GDM1 (cell line): ENCODE results near the gene USP5.

Experiments used
- DNase-seq: peaks from one replicate; lab custom pipeline; 2025; lab: John Stamatoyannopoulos, UW

USP5 gene

DNA sequence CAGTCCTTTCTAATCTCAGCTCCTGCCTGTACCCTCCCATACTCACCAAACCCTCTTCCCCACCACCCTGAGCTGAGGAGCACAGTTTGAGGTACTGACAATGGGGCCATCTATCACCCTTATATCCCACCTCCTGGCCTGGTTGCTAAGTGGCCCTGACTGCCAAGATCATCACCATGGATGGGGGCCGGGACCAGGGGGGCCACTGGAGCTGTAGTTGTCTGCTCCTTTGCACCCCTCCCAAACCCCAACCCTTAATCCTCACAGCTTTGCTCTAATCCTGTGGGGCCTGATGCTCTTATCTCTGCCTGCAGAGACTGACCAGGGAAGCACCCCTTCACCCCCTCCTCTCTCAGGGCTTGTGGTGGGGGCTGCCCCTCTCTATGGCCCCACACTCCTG is 11.6 kb upstream of the USP5 start:
- no peak for DNase-seq

- no peak for DNase-seq
Measured at GRCh38 chr12:6840761-6841515, 11.0 kb upstream of the USP5 start, which contains the start of gene GNB3. TSS of gene GNB3 (plus strand) at chr12:6840925. CDS start at chr12:6841288, 363 bp downstream.

DNA sequence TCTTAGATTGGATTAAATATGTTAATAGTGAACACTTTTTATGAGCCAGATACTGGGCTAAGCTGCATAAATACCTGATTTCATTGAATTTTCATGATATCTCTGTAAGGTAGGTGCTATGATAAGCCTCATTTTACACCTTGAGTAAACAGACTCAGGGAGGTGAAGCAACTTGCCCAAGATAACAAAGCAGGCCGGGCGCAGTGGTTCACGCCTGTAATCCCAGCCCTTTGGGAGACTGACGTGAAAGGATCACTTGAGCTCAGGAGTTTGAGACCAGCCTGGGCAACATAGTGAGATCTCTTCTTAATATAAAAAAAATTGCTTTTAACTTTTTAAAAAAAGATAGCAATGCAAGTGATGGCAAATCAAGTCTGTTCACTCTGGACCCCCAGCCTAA is 9.9 kb upstream of the USP5 start:
- no peak for DNase-seq

DNA sequence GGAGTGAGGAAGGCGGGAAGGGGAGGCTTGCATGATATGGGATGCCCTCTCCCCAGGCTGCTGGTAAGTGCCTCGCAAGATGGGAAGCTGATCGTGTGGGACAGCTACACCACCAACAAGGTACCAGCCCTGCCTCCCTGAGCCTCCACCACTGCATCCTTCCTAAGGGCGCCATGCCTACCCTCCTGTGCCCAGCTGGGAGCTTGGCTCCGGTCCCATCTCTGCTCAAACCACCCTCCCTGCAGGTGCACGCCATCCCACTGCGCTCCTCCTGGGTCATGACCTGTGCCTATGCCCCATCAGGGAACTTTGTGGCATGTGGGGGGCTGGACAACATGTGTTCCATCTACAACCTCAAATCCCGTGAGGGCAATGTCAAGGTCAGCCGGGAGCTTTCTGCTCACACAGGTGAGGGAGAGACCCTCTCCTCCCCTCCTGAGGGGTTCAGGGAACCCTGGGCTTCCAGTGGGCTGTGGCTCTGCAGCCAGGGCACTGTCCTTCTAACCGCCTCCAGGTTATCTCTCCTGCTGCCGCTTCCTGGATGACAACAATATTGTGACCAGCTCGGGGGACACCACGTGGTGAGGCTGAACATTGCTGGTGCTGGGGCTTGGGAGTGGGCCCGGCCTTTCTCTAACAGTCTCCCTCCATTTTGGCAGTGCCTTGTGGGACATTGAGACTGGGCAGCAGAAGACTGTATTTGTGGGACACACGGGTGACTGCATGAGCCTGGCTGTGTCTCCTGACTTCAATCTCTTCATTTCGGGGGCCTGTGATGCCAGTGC is 8.6 kb upstream of the USP5 start:
- DNase-seq, result no peak

GRCh38 chr12:6845395-6845794 is 6.6 kb upstream of the USP5 start:
- no peak for DNase-seq

GRCh38 chr12:6846316-6846869 is 5.6 kb upstream of the USP5 start:
- DNase-seq, result no peak

GRCh38 chr12:6847676-6848075 is 4.3 kb upstream of the USP5 start:
- DNase-seq, result no peak

- DNase-seq, result no peak
Measured at GRCh38 chr12:6849427-6849826, 2.5 kb upstream of the USP5 start.

DNA sequence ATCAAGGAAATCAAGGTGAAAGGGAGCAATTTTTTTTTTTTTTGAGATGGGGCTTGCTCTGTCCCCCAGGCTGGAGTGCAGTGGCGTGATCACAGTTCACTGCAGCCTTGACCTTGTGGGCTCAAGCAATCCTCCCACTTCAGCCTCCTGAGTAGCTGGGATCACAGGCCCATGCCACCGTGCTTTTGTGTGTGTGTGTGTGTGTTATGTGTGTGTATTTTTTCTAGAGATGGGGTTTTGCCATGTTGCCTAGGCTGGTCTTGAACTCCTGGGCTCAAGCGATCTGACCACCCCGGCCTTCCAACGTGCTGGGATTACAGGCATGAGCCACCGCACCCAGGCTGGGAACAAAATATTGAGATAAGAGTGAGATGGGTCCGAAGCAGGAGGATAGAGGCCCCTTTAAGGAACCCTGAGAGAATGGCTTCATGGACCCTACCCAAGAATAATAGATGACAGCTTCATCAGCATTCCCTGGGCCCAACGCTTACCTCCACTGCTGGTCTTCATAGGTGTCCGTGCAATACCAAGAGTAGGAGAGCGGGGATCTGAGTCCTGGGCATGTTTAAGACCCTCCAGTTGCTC is 1.9 kb upstream of the USP5 start:
- DNase-seq, result no peak

- DNase-seq, result no peak
Measured at GRCh38 chr12:6850796-6851152, 1.2 kb upstream of the USP5 start.

DNA sequence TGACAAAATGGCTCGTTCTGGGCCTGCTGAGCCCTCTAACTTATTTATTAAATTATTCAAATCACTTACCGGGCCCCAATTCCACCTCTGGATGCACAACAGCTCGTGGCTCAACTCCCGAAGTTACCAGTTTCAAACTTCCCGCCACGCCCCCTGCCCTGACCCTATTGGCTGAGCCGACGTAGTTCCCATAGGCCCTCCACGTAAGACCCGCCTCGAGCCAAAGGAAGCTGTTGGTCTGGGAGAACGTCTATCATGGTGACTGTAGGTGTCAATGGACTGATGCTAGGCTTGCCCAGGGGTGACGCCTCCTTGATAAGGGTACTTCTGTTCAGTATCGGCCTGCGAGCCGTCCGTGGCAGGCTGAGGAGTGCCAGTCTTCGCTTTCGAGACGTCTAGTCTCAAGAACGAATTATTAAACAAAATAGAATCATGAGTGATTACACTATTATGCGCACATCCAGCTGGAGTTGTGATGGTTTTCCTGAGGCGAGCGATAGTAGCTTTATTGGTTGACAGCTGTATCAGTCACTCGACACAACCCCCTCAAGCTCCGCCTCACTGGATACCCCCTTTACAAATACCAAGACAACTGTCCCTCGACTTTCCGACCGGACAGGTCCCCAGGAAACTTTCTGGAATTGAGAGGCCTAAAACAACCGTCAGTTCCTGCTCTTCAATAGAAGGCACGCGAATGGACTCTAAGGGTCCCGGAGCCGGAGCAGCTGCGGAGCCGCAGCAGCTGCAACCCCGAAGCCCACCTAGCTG is 613 bp upstream of the USP5 start, which contains the start of gene CDCA3:
Gene CDCA3, minus strand, starts transcription at position 134 of the 768 bp plus-strand sequence. CDS start 334 bp downstream, outside the sequence.
- DNase-seq, result peak; percentile 96

GRCh38 chr12:6852651-6853354 is 853 bp downstream of the USP5 start:
- DNase-seq, result no peak

- no peak for DNase-seq
Measured at GRCh38 chr12:6853626-6854025, 1.7 kb downstream of the USP5 start.

GRCh38 chr12:6854036-6854435 is 2.1 kb downstream of the USP5 start:
- DNase-seq, result no peak

DNA sequence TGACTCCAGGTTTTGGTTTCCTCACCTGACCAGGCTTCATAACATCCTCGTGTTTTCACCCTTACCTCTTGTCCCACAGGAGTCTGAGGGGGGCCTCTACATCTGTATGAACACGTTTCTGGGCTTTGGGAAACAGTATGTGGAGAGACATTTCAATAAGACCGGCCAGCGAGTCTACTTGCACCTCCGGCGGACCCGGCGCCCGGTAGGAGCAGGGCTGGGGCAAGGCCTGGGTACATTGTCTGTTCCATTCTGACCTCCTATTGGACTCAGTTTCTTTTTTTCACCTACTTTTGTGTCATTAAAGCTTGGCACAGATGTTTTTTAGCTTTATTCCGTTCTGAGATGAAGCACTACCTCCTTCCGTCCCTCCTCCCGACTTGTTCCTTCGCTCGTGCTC is 3.4 kb downstream of the USP5 start:
- DNase-seq, result no peak

GRCh38 chr12:6858799-6859198 is 6.8 kb downstream of the USP5 start:
- DNase-seq, result no peak

GRCh38 chr12:6860116-6860515 is 8.2 kb downstream of the USP5 start:
- DNase-seq, result no peak

DNA sequence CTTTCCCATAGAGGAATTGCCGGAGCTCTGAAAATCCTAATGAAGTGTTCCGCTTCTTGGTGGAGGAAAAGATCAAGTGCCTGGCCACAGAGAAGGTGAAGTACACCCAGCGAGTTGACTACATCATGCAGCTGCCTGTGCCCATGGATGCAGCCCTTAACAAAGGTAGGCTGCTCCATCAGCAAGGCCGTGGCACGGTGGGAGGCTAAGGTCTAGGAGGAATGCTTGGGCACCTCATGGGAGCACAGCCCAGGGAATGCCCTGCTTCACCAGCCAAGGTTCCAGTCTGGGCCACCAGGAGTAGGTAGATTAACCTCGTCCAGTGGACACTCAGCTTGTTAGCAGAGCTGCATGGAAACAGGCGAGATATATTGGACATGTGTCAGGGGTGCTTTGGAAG is 9.0 kb downstream of the USP5 start:
- DNase-seq, result no peak

- DNase-seq, result no peak
Measured at GRCh38 chr12:6861391-6861790, 9.4 kb downstream of the USP5 start.

GRCh38 chr12:6863033-6863432 is 11.1 kb downstream of the USP5 start:
- no peak for DNase-seq

DNA sequence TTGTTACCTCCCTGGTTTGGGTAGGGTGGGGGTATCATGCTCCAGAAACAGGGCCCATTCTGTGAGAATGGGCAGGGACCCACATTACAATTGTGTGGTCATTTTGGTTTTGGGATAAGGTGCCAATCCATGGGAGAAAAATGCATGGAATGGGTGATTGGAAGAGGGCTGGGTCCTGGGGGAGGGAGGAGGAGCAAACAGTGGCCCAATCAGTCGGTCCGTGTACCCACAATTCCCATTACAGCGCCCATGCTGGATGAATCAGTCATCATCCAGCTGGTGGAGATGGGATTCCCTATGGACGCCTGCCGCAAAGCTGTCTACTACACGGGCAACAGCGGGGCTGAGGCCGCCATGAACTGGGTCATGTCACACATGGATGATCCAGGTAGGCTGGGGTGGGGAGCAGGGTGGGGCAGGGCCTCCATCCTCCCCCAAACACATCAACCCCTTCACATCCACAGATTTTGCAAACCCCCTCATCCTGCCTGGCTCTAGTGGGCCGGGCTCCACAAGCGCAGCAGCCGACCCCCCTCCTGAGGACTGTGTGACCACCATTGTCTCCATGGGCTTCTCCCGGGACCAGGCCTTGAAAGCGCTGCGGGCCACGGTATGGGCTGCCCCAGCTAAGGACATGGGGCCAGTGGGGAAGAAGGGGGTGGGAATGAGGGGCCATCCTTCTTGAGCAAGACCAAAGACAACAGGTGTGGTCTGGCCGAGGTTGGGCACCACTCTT is 11.8 kb downstream of the USP5 start:
- DNase-seq, result no peak
